Stimulated activated CD4-positive, alpha-beta T cell treated with anti-CD3 and anti-CD28 coated beads, TNF-alpha, amount 100 ng/mL, for 4 hours (primary cell): Measurements from ENCODE around the gene COL18A1.
"Not testable (repeated sequence)": the region's sequence is repeated elsewhere in the genome, so short reads cannot be mapped to it uniquely, and the experiment has no call there.

ENCODE experiments used
- DNase-seq, 3 experiments: peaks; one replicate each; pipeline ENCODE4 v3.0.0-alpha.2; 2020; ENCODE audit warnings: low read depth in 3 of 3

The COL18A1 gene

GRCh38 chr21:45427331-45428271 lies 22.6 kb downstream of the COL18A1 start:
- no peak for DNase-seq

- DNase-seq, result no peak
Observed at GRCh38 chr21:45428534-45428933, 23.6 kb downstream of the COL18A1 start.

GRCh38 chr21:45429221-45430175 lies 24.5 kb downstream of the COL18A1 start:
- DNase-seq, result no peak

GRCh38 chr21:45430521-45431501 lies 25.8 kb downstream of the COL18A1 start:
- DNase-seq, result no peak

GRCh38 chr21:45431781-45432572 lies 27.0 kb downstream of the COL18A1 start:
- DNase-seq, result no peak

- no peak for DNase-seq
Observed at GRCh38 chr21:45432575-45433255, 27.8 kb downstream of the COL18A1 start.

- DNase-seq, result no peak
Observed at GRCh38 chr21:45433301-45433700, 28.3 kb downstream of the COL18A1 start.

- DNase-seq, result no peak
Observed at GRCh38 chr21:45433911-45434644, 29.1 kb downstream of the COL18A1 start.

- no peak for DNase-seq
Observed at GRCh38 chr21:45434645-45435217, 29.8 kb downstream of the COL18A1 start.

- no peak for DNase-seq
Observed at GRCh38 chr21:45435405-45435981, 30.5 kb downstream of the COL18A1 start.

GRCh38 chr21:45436351-45437065 lies 31.5 kb downstream of the COL18A1 start:
- DNase-seq, result no peak

- DNase-seq, result not testable (repeated sequence)
Observed at GRCh38 chr21:45437844-45438243, 32.9 kb downstream of the COL18A1 start.

GRCh38 chr21:45438391-45439145 lies 33.6 kb downstream of the COL18A1 start:
- no peak for DNase-seq

- peak; percentile 68 to 81 (median 78) for DNase-seq
Observed at GRCh38 chr21:45439161-45439872, 34.4 kb downstream of the COL18A1 start.

- no peak for DNase-seq
Observed at GRCh38 chr21:45439901-45440461, 35.0 kb downstream of the COL18A1 start.
